HCT116 (cell line): ENCODE results near the gene PSPC1. TPM values are rescaled to one million over a fixed set of nuclear protein-coding genes. Genes with fewer than 3 reads are reported as not detected.
"Not testable (repeated sequence)": the region's sequence is repeated elsewhere in the genome, so short reads cannot be mapped to it uniquely, and the experiment has no call there.

Experiments used
- ATAC-seq: fragments of 200-7000 bp; cut with Tn5 transposase; 2 replicates; pipeline ENCODE4 v1.9.1; 2020; ENCODE audit warnings: mild to moderate bottlenecking, moderate library complexity
- BruUV-seq: library from RNA; stranded (reverse); fragments of 400-500 nt; replicated peaks from 2 replicates; lab custom pipeline; 2021; lab: Mats Ljungman, UMichigan
- CTCF ChIA-PET: fragments of 300-600 bp; sonication (Branson Sonifier 250); formaldehyde crosslinking; loops from one replicate; lab custom pipeline; 2021; ENCODE audit warnings: antibody characterized with exemption; lab: Charles Lee
- POLR2A ChIA-PET: fragments of 300-600, 350-600 bp; sonication (Branson Sonifier 250); formaldehyde crosslinking; loops from one replicate; lab custom pipeline; 2021; ENCODE audit warnings: antibody characterized with exemption; lab: Charles Lee
- RAD21 ChIA-PET, 2 experiments: fragments of 300-600 bp; sonication (Branson Sonifier 250); formaldehyde crosslinking; loops; one replicate each; lab custom pipeline; 2023; ENCODE audit warnings: low total read pairs in 2 of 2; ENCODE audit not compliant: uncharacterized antibody in 2 of 2, unreplicated experiment in 2 of 2, low non-redundant PET in 1 of 2; lab: Charles Lee
- DNase-seq: peaks from one replicate; pipeline ENCODE4 v3.0.0-alpha.2; 2010; ENCODE audit warnings: low read depth, low spot score
- H2AFZ ChIP-seq: fragments of 200-600 bp; shearing (Covaris generic), sonication (generic); 2 replicates; pipeline ENCODE4 v1.6.1; 2017; ENCODE audit warnings: low read depth, mixed run types, mixed read lengths, antibody characterized with exemption, low read length; ENCODE audit not compliant: poor library complexity, severe bottlenecking
- H3K27ac ChIP-seq: 2 replicates; pipeline ENCODE4 v1.5.1; 2012; ENCODE audit warnings: low read depth, low read length
- H3K27me3 ChIP-seq: fragments of 200-600 bp; sonication (generic); 2 replicates; pipeline ENCODE4 v1.6.1; 2016; ENCODE audit warnings: mixed run types, low read length, mixed read lengths; ENCODE audit not compliant: insufficient read depth
- H3K36me3 ChIP-seq, 2 experiments: fragments of 200-500 bp in 1 of 2; fragments of 200-600 bp in 1 of 2; sonication (Bioruptor generic) in 1 of 2; sonication (generic) in 1 of 2; 2 replicates each; pipeline versions ENCODE4 v1.5.1 to v1.6.1; 2014 to 2016; ENCODE audit warnings: low read length in 2 of 2, inconsistent platforms in 1 of 2, mixed read lengths in 1 of 2, mixed run types in 1 of 2; ENCODE audit not compliant: insufficient read depth in 2 of 2, control insufficient read depth in 1 of 2
- H3K4me1 ChIP-seq, 2 experiments: fragments of 200-600 bp in 1 of 2; sonication (generic) in 1 of 2; 2 replicates each; pipeline versions ENCODE4 v1.5.1 to v1.6.1; 2012 to 2017; ENCODE audit warnings: low read length in 2 of 2, inconsistent platforms in 1 of 2, mild to moderate bottlenecking in 1 of 2, mixed read lengths in 1 of 2, mixed run types in 1 of 2, moderate library complexity in 1 of 2; ENCODE audit not compliant: insufficient read depth in 2 of 2, control insufficient read depth in 1 of 2
- H3K4me2 ChIP-seq: fragments of 200-600 bp; sonication (generic); 2 replicates; pipeline ENCODE4 v1.6.1; 2017; ENCODE audit warnings: mixed run types, low read length, mixed read lengths
- H3K4me3 ChIP-seq, 2 experiments: fragments of 200-600 bp in 1 of 2; sonication (generic) in 1 of 2; replicated peaks in 1 of 2; 2 replicates each; pipeline ENCODE4 v1.5.1; 2011 to 2016; ENCODE audit warnings: low read length in 2 of 2, control low read depth in 1 of 2, low read depth in 1 of 2, mild to moderate bottlenecking in 1 of 2, mixed read lengths in 1 of 2, mixed run types in 1 of 2
- H3K79me2 ChIP-seq: fragments of 200-600 bp; sonication (generic); 2 replicates; pipeline ENCODE4 v1.6.1; 2017; ENCODE audit warnings: mild to moderate bottlenecking, mixed run types, low read length, moderate library complexity, mixed read lengths; ENCODE audit not compliant: insufficient read depth
- H3K9ac ChIP-seq: fragments of 200-600 bp; sonication (generic); 2 replicates; pipeline ENCODE4 v1.6.1; 2016; ENCODE audit warnings: low read length, mixed read lengths
- H3K9me2 ChIP-seq: fragments of 200-600 bp; sonication (generic), shearing (Covaris generic); 2 replicates; pipeline ENCODE4 v1.6.1; 2017; ENCODE audit warnings: mixed run types, mild to moderate bottlenecking, moderate library complexity; ENCODE audit not compliant: insufficient read depth
- H3K9me3 ChIP-seq, 2 experiments: fragments of 200-500 bp in 1 of 2; fragments of 200-600 bp in 1 of 2; sonication (Bioruptor generic) in 1 of 2; sonication (generic) in 1 of 2; 2 replicates each; pipeline ENCODE4 v1.6.1; 2014 to 2017; ENCODE audit warnings: low read length in 2 of 2, mixed read lengths in 2 of 2, inconsistent platforms in 1 of 2, low read depth in 1 of 2, mild to moderate bottlenecking in 1 of 2, mixed run types in 1 of 2, moderate library complexity in 1 of 2; ENCODE audit not compliant: control insufficient read depth in 1 of 2, insufficient read depth in 1 of 2
- H4K20me1 ChIP-seq: fragments of 200-600 bp; sonication (generic), shearing (Covaris generic); 2 replicates; pipeline ENCODE4 v1.6.1; 2017; ENCODE audit warnings: mixed run types, mild to moderate bottlenecking, moderate library complexity; ENCODE audit not compliant: insufficient read depth
- ATF3 ChIP-seq: IDR thresholded peaks from 2 replicates; pipeline ENCODE4 v1.6.1; 2012
- ELF1 ChIP-seq: IDR thresholded peaks from 2 replicates; pipeline ENCODE4 v1.6.1; 2012; ENCODE audit warnings: low read depth, borderline replicate concordance
- EZH2 ChIP-seq: fragments of 200-600 bp; sonication (generic); IDR thresholded peaks from 2 replicates; pipeline ENCODE4 v1.6.1; 2017; ENCODE audit warnings: antibody characterized with exemption, mixed run types
- EZH2phosphoT487 ChIP-seq: fragments of 200-600 bp; IDR thresholded peaks from 2 replicates; pipeline ENCODE4 v1.6.1; 2018; ENCODE audit warnings: antibody characterized with exemption, borderline replicate concordance
- FOSL1 ChIP-seq: IDR thresholded peaks from 2 replicates; pipeline ENCODE4 v1.6.1; 2012; ENCODE audit warnings: low read depth
- POLR2A ChIP-seq: IDR thresholded peaks from 2 replicates; pipeline ENCODE4 v1.7.0; 2011; ENCODE audit warnings: borderline replicate concordance; ENCODE audit not compliant: insufficient read depth, insufficient read length; ENCODE audit errors: extremely low read depth
- POLR2AphosphoS5 ChIP-seq: IDR thresholded peaks from 2 replicates; pipeline ENCODE4 v1.6.1; 2011; ENCODE audit warnings: mild to moderate bottlenecking, low read depth, low read length, moderate library complexity
- RAD21 ChIP-seq: IDR thresholded peaks from 2 replicates; pipeline ENCODE4 v1.6.1; 2012; ENCODE audit warnings: low read depth, mild to moderate bottlenecking
- SIN3A ChIP-seq: IDR thresholded peaks from 2 replicates; pipeline ENCODE4 v1.6.1; 2012; ENCODE audit warnings: low read depth
- SP1 ChIP-seq: IDR thresholded peaks from 2 replicates; pipeline ENCODE4 v1.6.1; 2012; ENCODE audit warnings: low read depth
- TCF7L2 ChIP-seq: IDR thresholded peaks from 2 replicates; pipeline ENCODE4 v1.7.0; 2011; ENCODE audit warnings: borderline replicate concordance, inconsistent platforms; ENCODE audit not compliant: insufficient read depth, insufficient read length; ENCODE audit errors: extremely low read depth
- intact Hi-C: fragments of 100-400 bp; cut with micrococcal nuclease; formaldehyde crosslinking; loops from 2 replicates; pipeline ENCODE4 v1.10.0; 2022
- total RNA-seq: library from RNA; stranded (reverse); gene quantifications from one replicate; pipeline ENCODE4 v1.2.1, GENCODE V29; 2021; ENCODE audit not compliant: unreplicated experiment

PSPC1 gene
- total RNA-seq, 1 experiment from 2014 or later: 57.7 TPM

GRCh38 chr13:19713186-19713965 lies 69.4 kb downstream of the PSPC1 start (continued):
- TF ChIP-seq FOSL1 (no peak), RAD21 (no peak), TCF7L2 (no peak), EZH2 (no peak), SIN3A (no peak), ELF1 (no peak), POLR2A (no peak), EZH2phosphoT487 (no peak), POLR2AphosphoS5 (no peak), ATF3 (no peak), SP1 (no peak)

GRCh38 chr13:19709782-19710181 lies 73.0 kb downstream of the PSPC1 start:
- H3K36me3 ChIP-seq, RAD21 ChIA-PET, H3K27me3 ChIP-seq, H2AFZ ChIP-seq, H3K4me1 ChIP-seq, POLR2A ChIA-PET, DNase-seq, CTCF ChIA-PET, H3K4me3 ChIP-seq, BruUV-seq, H3K4me2 ChIP-seq, H3K9me2 ChIP-seq, H4K20me1 ChIP-seq, H3K9me3 ChIP-seq, H3K27ac ChIP-seq, H3K9ac ChIP-seq, ATAC-seq, intact Hi-C loops: not testable (repeated sequence)
- H3K79me2 ChIP-seq: peaks cover 31% of the 10 kb centered on the region

GRCh38 chr13:19709039-19709438 lies 73.7 kb downstream of the PSPC1 start:
- H3K4me3 ChIP-seq, H3K9me3 ChIP-seq, H3K27ac ChIP-seq, POLR2A ChIA-PET, H3K9ac ChIP-seq, H2AFZ ChIP-seq, intact Hi-C loops, DNase-seq, H3K36me3 ChIP-seq, H3K27me3 ChIP-seq, H3K4me1 ChIP-seq, BruUV-seq, H3K4me2 ChIP-seq, H3K9me2 ChIP-seq, ATAC-seq, CTCF ChIA-PET, H4K20me1 ChIP-seq: not testable (repeated sequence)
- RAD21 ChIA-PET: interaction anchor here in 1 of 2 experiments (0.7 kb wide), 1 partner anchor 282 kb away, joined by 5 read pairs; no protein-coding TSS in a partner anchor
- peaks cover 23% of the 10 kb centered on the region for H3K79me2 ChIP-seq

GRCh38 chr13:19704256-19704655 lies 78.5 kb downstream of the PSPC1 start:
- H3K4me3 ChIP-seq, CTCF ChIA-PET, H3K4me2 ChIP-seq, BruUV-seq, DNase-seq, H3K9me3 ChIP-seq, ATAC-seq, H3K36me3 ChIP-seq, H3K27ac ChIP-seq, H3K9me2 ChIP-seq, RAD21 ChIA-PET, intact Hi-C loops, H4K20me1 ChIP-seq, POLR2A ChIA-PET, H2AFZ ChIP-seq, H3K27me3 ChIP-seq, H3K9ac ChIP-seq, H3K4me1 ChIP-seq: not testable (repeated sequence)
- H3K79me2 ChIP-seq: peaks cover 16% of the 10 kb centered on the region; the same call in 1 of the 2 replicates
